Osteocyte (in vitro differentiated cells): Measurements from ENCODE around the gene DDX31. TPM values are rescaled to one million over a fixed set of nuclear protein-coding genes. Genes with fewer than 3 reads are reported as not detected.

ENCODE experiments used
- DNase-seq: peaks from one replicate; pipeline ENCODE4 v3.0.0; 2021; ENCODE audit warnings: mixed read lengths; ENCODE audit not compliant: unreplicated experiment; ENCODE audit errors: extremely low spot score
- H3K27ac Mint-ChIP-seq: one replicate; pipeline ENCODE4 v1.8.0; 2021; ENCODE audit warnings: mild to moderate bottlenecking, mixed read lengths; ENCODE audit not compliant: unreplicated experiment
- H3K27me3 Mint-ChIP-seq: one replicate; pipeline ENCODE4 v1.8.0; 2021; ENCODE audit warnings: mixed read lengths; ENCODE audit not compliant: unreplicated experiment
- H3K36me3 Mint-ChIP-seq: one replicate; pipeline ENCODE4 v1.8.0; 2021; ENCODE audit warnings: mixed read lengths; ENCODE audit not compliant: unreplicated experiment
- H3K4me1 Mint-ChIP-seq: one replicate; pipeline ENCODE4 v1.8.0; 2021; ENCODE audit warnings: mixed read lengths; ENCODE audit not compliant: unreplicated experiment
- H3K4me3 Mint-ChIP-seq: one replicate; pipeline ENCODE4 v1.8.0; 2021; ENCODE audit warnings: mild to moderate bottlenecking, moderate library complexity, mixed read lengths; ENCODE audit not compliant: unreplicated experiment
- H3K9me3 Mint-ChIP-seq: one replicate; pipeline ENCODE4 v1.8.0; 2021; ENCODE audit warnings: mixed read lengths; ENCODE audit not compliant: unreplicated experiment
- total RNA-seq: library from RNA; stranded (reverse); gene quantifications from 2 replicates; pipeline ENCODE4 v1.2.1, GENCODE V29; 2021
- TF ChIP-seq, protein P1 (sequence below): fragments of 200-600 bp; sonication (generic); IDR thresholded peaks from 2 replicates; pipeline ENCODE4 v1.5.0; 2021; ENCODE audit warnings: antibody characterized with exemption, mild to moderate bottlenecking, moderate library complexity

DDX31 gene
- total RNA-seq, 1 donor from 2014 or later = 14.6 TPM

DNA sequence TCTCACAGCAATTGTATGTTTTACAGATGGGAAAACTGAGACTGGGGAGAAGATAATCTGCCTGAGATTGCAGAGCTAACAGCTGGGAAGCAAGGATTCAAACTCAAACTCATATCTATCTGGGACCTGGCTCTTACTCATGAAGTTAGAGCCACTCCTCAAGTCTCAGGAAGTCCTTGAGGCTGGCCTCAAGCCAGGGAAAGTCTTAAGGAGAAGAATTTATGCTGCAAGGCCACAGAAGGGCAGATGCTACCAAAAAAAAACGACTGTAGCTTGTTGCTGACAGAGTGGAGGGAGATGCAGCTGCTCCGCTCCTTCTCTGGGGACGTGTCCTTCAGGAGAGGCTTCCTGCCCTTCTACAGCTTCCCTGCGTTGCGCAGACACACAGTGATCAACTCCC is 47.6 kb downstream of the DDX31 start:
- no peaks in the 10 kb centered on the region for H3K9me3 Mint-ChIP-seq
- H3K4me1 Mint-ChIP-seq = no peaks in the 10 kb centered on the region
- no peak overlapping the region for H3K27ac Mint-ChIP-seq
- H3K4me3 Mint-ChIP-seq = no peak overlapping the region
- no peaks in the 10 kb centered on the region for H3K27me3 Mint-ChIP-seq
- peaks cover 39% of the 10 kb centered on the region for H3K36me3 Mint-ChIP-seq
- no peak for DNase-seq
- TF ChIP-seq, protein P1, sequence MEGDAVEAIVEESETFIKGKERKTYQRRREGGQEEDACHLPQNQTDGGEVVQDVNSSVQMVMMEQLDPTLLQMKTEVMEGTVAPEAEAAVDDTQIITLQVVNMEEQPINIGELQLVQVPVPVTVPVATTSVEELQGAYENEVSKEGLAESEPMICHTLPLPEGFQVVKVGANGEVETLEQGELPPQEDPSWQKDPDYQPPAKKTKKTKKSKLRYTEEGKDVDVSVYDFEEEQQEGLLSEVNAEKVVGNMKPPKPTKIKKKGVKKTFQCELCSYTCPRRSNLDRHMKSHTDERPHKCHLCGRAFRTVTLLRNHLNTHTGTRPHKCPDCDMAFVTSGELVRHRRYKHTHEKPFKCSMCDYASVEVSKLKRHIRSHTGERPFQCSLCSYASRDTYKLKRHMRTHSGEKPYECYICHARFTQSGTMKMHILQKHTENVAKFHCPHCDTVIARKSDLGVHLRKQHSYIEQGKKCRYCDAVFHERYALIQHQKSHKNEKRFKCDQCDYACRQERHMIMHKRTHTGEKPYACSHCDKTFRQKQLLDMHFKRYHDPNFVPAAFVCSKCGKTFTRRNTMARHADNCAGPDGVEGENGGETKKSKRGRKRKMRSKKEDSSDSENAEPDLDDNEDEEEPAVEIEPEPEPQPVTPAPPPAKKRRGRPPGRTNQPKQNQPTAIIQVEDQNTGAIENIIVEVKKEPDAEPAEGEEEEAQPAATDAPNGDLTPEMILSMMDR = no peak

DNA sequence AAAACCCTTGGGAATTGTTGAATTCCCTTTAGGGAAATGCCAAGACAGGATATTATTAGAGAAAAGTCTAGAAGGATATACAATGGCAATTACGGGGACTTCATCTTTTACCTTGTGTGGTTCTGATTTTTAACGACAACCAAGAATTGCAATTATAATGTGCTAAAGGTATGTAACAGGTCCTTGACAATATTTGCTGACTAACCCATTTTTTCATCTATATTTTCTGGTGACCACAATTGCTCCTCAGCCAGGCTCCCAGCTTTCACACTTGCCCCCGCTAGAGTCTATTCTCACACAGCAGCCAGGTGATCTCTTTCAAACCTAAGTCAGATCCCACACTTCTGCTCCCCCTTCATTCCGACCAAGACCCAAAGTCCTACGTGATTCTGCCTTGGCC is 53.1 kb downstream of the DDX31 start:
- no peaks in the 10 kb centered on the region for H3K9me3 Mint-ChIP-seq
- DNase-seq = no peak
- TF ChIP-seq, protein P1 = no peak
- H3K27ac Mint-ChIP-seq = no peak overlapping the region
- H3K27me3 Mint-ChIP-seq = no peaks in the 10 kb centered on the region
- no peak overlapping the region for H3K4me3 Mint-ChIP-seq
- no peaks in the 10 kb centered on the region for H3K4me1 Mint-ChIP-seq
- peaks cover 42% of the 10 kb centered on the region for H3K36me3 Mint-ChIP-seq

DNA sequence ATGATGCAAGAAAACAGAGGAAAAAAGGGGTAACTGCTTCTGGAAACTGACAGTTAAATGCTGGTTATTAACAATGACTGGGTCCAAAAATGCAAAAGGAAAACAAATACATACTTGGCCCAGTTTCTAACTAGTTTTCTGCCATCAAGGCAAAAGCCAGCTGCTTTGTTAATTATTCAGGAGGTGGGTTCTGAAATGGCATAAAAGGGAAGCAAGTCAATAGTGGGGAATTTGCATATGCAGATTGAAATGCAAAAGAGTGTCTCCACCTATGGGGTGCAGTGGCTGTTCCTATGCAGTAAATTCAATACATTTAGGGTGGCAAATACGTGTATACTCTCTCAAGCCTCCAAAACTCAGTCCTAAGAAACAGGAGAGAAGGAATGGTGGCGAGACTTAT is 54.0 kb downstream of the DDX31 start:
- Mint-ChIP-seq H3K4me1 (no peaks in the 10 kb centered on the region), H3K27me3 (no peaks in the 10 kb centered on the region), H3K36me3 (peaks cover 46% of the 10 kb centered on the region), H3K9me3 (no peaks in the 10 kb centered on the region), H3K4me3 (no peak overlapping the region), H3K27ac (no peak overlapping the region)
- DNase-seq = no peak
- TF ChIP-seq, protein P1 = no peak

DNA sequence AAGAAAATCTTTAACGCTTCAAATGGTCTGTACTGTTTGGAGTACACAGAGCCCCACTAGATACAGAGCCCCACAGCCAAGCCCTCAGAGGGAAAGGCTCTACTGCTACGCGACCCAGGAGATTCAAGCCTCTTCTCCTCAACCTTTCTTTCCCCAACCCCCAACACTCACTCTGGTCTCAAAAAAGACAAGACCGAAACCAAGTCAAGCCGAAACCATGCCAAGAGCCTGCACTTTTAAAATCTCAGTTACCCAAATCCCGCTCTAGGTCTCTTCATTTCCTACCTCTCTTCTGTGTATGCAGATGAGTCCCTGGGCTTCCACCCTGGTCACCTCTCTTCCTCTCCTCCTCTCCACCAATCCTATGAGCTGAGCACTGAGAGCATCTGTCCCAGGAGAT is 55.5 kb downstream of the DDX31 start:
- no peaks in the 10 kb centered on the region for H3K27me3 Mint-ChIP-seq
- no peak overlapping the region for H3K4me3 Mint-ChIP-seq
- H3K9me3 Mint-ChIP-seq = no peaks in the 10 kb centered on the region

GRCh38 chr9:132610661-132611060 is 59.1 kb downstream of the DDX31 start:
- Mint-ChIP-seq H3K9me3 (no peaks in the 10 kb centered on the region), H3K4me1 (no peaks in the 10 kb centered on the region), H3K27me3 (no peaks in the 10 kb centered on the region), H3K4me3 (no peak overlapping the region), H3K36me3 (peaks cover 29% of the 10 kb centered on the region), H3K27ac (no peak overlapping the region)
- DNase-seq = no peak
- TF ChIP-seq, protein P1 = no peak

More for the DNA sequence above, 55.5 kb downstream of the DDX31 start:
- TF ChIP-seq, protein P1 = no peak
- Mint-ChIP-seq H3K27ac (no peak overlapping the region), H3K4me1 (no peaks in the 10 kb centered on the region), H3K36me3 (peaks cover 44% of the 10 kb centered on the region)
- DNase-seq = no peak
